GM19397 (cell line): ENCODE data around the gene LRFN2.

ENCODE experiments used
- ATAC-seq: cut with Tn5 transposase; IDR thresholded peaks from one replicate; pipeline ENCODE4 v1.9.1; 2021; ENCODE audit warnings: mild to moderate bottlenecking, moderate library complexity; ENCODE audit not compliant: unreplicated experiment

LRFN2 gene

GRCh38 chr6:40520678-40521077, 66.5 kb downstream of the LRFN2 start:
- ATAC-seq: no peak

- ATAC-seq: no peak
Measured at GRCh38 chr6:40520084-40520483, 67.1 kb downstream of the LRFN2 start.

- ATAC-seq: no peak
Measured at GRCh38 chr6:40517654-40518053, 69.5 kb downstream of the LRFN2 start.

GRCh38 chr6:40516429-40516828, 70.7 kb downstream of the LRFN2 start:
- no peak for ATAC-seq

GRCh38 chr6:40512340-40512739, 74.8 kb downstream of the LRFN2 start:
- no peak for ATAC-seq

- no peak for ATAC-seq
Measured at GRCh38 chr6:40511884-40512283, 75.3 kb downstream of the LRFN2 start.

GRCh38 chr6:40510442-40510841, 76.7 kb downstream of the LRFN2 start:
- no peak for ATAC-seq

GRCh38 chr6:40509716-40510260, 77.4 kb downstream of the LRFN2 start:
- ATAC-seq: no peak

- no peak for ATAC-seq
Measured at GRCh38 chr6:40509086-40509485, 78.1 kb downstream of the LRFN2 start.

GRCh38 chr6:40506954-40507353, 80.2 kb downstream of the LRFN2 start:
- no peak for ATAC-seq

GRCh38 chr6:40505191-40505810, 81.9 kb downstream of the LRFN2 start:
- ATAC-seq: no peak

GRCh38 chr6:40504274-40504673, 82.9 kb downstream of the LRFN2 start:
- ATAC-seq: no peak

- no peak for ATAC-seq
Measured at GRCh38 chr6:40500227-40500626, 86.9 kb downstream of the LRFN2 start.

GRCh38 chr6:40499215-40499614, 87.9 kb downstream of the LRFN2 start:
- ATAC-seq: no peak

GRCh38 chr6:40498148-40498547, 89.0 kb downstream of the LRFN2 start:
- no peak for ATAC-seq

- no peak for ATAC-seq
Measured at GRCh38 chr6:40492187-40492586, 95.0 kb downstream of the LRFN2 start.

GRCh38 chr6:40490508-40490907, 96.7 kb downstream of the LRFN2 start:
- ATAC-seq: no peak

- ATAC-seq: no peak
Measured at GRCh38 chr6:40489798-40490197, 97.4 kb downstream of the LRFN2 start.

- ATAC-seq: no peak
Measured at GRCh38 chr6:40486576-40486975, 100.6 kb downstream of the LRFN2 start.

- ATAC-seq: no peak
Measured at GRCh38 chr6:40485795-40486194, 101.4 kb downstream of the LRFN2 start.

GRCh38 chr6:40485300-40485699, 101.9 kb downstream of the LRFN2 start:
- no peak for ATAC-seq

- no peak for ATAC-seq
Measured at GRCh38 chr6:40484066-40484465, 103.1 kb downstream of the LRFN2 start.

GRCh38 chr6:40482532-40482931, 104.6 kb downstream of the LRFN2 start:
- no peak for ATAC-seq
